HUES6 (cell line): ENCODE data around the gene SPRED2.

ENCODE experiments used
- H3K27ac ChIP-seq: 2 replicates; pipeline ENCODE4 v1.7.0; 2013; ENCODE audit warnings: low read depth, mild to moderate bottlenecking, low read length, inconsistent platforms
- H3K27me3 ChIP-seq: 2 replicates; pipeline ENCODE4 v1.6.1; 2013; ENCODE audit warnings: low read length; ENCODE audit not compliant: control insufficient read depth, insufficient read depth
- H3K36me3 ChIP-seq: 2 replicates; pipeline ENCODE4 v1.6.1; 2013; ENCODE audit warnings: low read length; ENCODE audit not compliant: control insufficient read depth, insufficient read depth
- H3K4me1 ChIP-seq: 2 replicates; pipeline ENCODE4 v1.6.1; 2013; ENCODE audit warnings: low read length; ENCODE audit not compliant: control insufficient read depth, insufficient read depth
- H3K4me3 ChIP-seq: 2 replicates; pipeline ENCODE4 v1.5.1; 2013; ENCODE audit warnings: low read depth, low read length
- H3K9ac ChIP-seq: one replicate; pipeline ENCODE4 v1.6.1; 2013; ENCODE audit warnings: mild to moderate bottlenecking, low read length
- H3K9me3 ChIP-seq: 2 replicates; pipeline ENCODE4 v1.6.1; 2013; ENCODE audit warnings: low read depth, low read length; ENCODE audit not compliant: control insufficient read depth, insufficient read depth

The SPRED2 gene

GRCh38 chr2:65395621-65396347, 36.6 kb downstream of the SPRED2 start:
- Histone ChIP-seq H3K4me3 (no peak overlapping the region), H3K9me3 (no peaks in the 10 kb centered on the region), H3K27me3 (no peaks in the 10 kb centered on the region), H3K27ac (no peak overlapping the region), H3K9ac (no peak overlapping the region), H3K4me1 (peaks cover 29% of the 10 kb centered on the region), H3K36me3 (no peaks in the 10 kb centered on the region)

GRCh38 chr2:65393743-65394422, 38.5 kb downstream of the SPRED2 start:
- Histone ChIP-seq H3K27me3 (no peaks in the 10 kb centered on the region), H3K9ac (no peak overlapping the region), H3K4me3 (no peak overlapping the region), H3K4me1 (peaks cover 47% of the 10 kb centered on the region), H3K36me3 (no peaks in the 10 kb centered on the region), H3K27ac (no peak overlapping the region), H3K9me3 (no peaks in the 10 kb centered on the region)

GRCh38 chr2:65393046-65393445, 39.4 kb downstream of the SPRED2 start:
- no peak overlapping the region for H3K4me3 ChIP-seq
- no peaks in the 10 kb centered on the region for H3K9me3 ChIP-seq
- no peak overlapping the region for H3K27ac ChIP-seq
- H3K9ac ChIP-seq, result no peak overlapping the region
- H3K36me3 ChIP-seq, result no peaks in the 10 kb centered on the region
- no peaks in the 10 kb centered on the region for H3K27me3 ChIP-seq
- H3K4me1 ChIP-seq, result peaks cover 53% of the 10 kb centered on the region

- peaks cover 55% of the 10 kb centered on the region for H3K4me1 ChIP-seq
- H3K9ac ChIP-seq, result no peak overlapping the region
Measured at GRCh38 chr2:65392609-65393008, 39.8 kb downstream of the SPRED2 start.

GRCh38 chr2:65390134-65390533, 42.3 kb downstream of the SPRED2 start:
- Histone ChIP-seq H3K9ac (no peak overlapping the region), H3K27me3 (no peaks in the 10 kb centered on the region), H3K27ac (no peak overlapping the region), H3K9me3 (no peaks in the 10 kb centered on the region), H3K4me3 (no peak overlapping the region), H3K36me3 (no peaks in the 10 kb centered on the region), H3K4me1 (peaks cover 41% of the 10 kb centered on the region)

More at GRCh38 chr2:65392609-65393008, 39.8 kb downstream of the SPRED2 start:
- H3K27me3 ChIP-seq, result no peaks in the 10 kb centered on the region
- no peaks in the 10 kb centered on the region for H3K36me3 ChIP-seq
- no peak overlapping the region for H3K27ac ChIP-seq
- no peaks in the 10 kb centered on the region for H3K9me3 ChIP-seq
- no peak overlapping the region for H3K4me3 ChIP-seq

- H3K36me3 ChIP-seq, result no peaks in the 10 kb centered on the region
- peaks cover 34% of the 10 kb centered on the region for H3K4me1 ChIP-seq
- no peaks in the 10 kb centered on the region for H3K9me3 ChIP-seq
- H3K27ac ChIP-seq, result no peak overlapping the region
- no peak overlapping the region for H3K9ac ChIP-seq
- H3K27me3 ChIP-seq, result no peaks in the 10 kb centered on the region
- no peak overlapping the region for H3K4me3 ChIP-seq
Measured at GRCh38 chr2:65389476-65389875, 42.9 kb downstream of the SPRED2 start.

- H3K4me1 ChIP-seq, result peaks cover 34% of the 10 kb centered on the region
- no peaks in the 10 kb centered on the region for H3K9me3 ChIP-seq
- H3K27me3 ChIP-seq, result no peaks in the 10 kb centered on the region
- no peak overlapping the region for H3K9ac ChIP-seq
- no peak overlapping the region for H3K27ac ChIP-seq
- H3K4me3 ChIP-seq, result no peak overlapping the region
- H3K36me3 ChIP-seq, result no peaks in the 10 kb centered on the region
Measured at GRCh38 chr2:65388596-65389390, 43.6 kb downstream of the SPRED2 start.

GRCh38 chr2:65388051-65388531, 44.3 kb downstream of the SPRED2 start:
- no peak overlapping the region for H3K9ac ChIP-seq
- no peaks in the 10 kb centered on the region for H3K27me3 ChIP-seq
- H3K4me1 ChIP-seq, result peaks cover 38% of the 10 kb centered on the region
- no peaks in the 10 kb centered on the region for H3K9me3 ChIP-seq
- no peak overlapping the region for H3K4me3 ChIP-seq
- no peak overlapping the region for H3K27ac ChIP-seq
- no peaks in the 10 kb centered on the region for H3K36me3 ChIP-seq

- Histone ChIP-seq H3K4me3 (no peak overlapping the region), H3K9ac (no peak overlapping the region), H3K36me3 (no peaks in the 10 kb centered on the region), H3K27me3 (no peaks in the 10 kb centered on the region), H3K4me1 (peaks cover 47% of the 10 kb centered on the region), H3K27ac (no peak overlapping the region), H3K9me3 (no peaks in the 10 kb centered on the region)
Measured at GRCh38 chr2:65386989-65387388, 45.4 kb downstream of the SPRED2 start.

GRCh38 chr2:65386344-65386743, 46.1 kb downstream of the SPRED2 start:
- Histone ChIP-seq H3K4me3 (no peak overlapping the region), H3K4me1 (peaks cover 47% of the 10 kb centered on the region), H3K36me3 (no peaks in the 10 kb centered on the region), H3K9me3 (no peaks in the 10 kb centered on the region), H3K27ac (no peak overlapping the region), H3K9ac (no peak overlapping the region), H3K27me3 (no peaks in the 10 kb centered on the region)
